HCT116 (cell line): Measurements from ENCODE around the gene DNASE2. TPM values are rescaled to one million over a fixed set of nuclear protein-coding genes. Genes with fewer than 3 reads are reported as not detected.

Source experiments
- ATAC-seq: fragments of 200-7000 bp; cut with Tn5 transposase; 2 replicates; pipeline ENCODE4 v1.9.1; 2020; ENCODE audit warnings: mild to moderate bottlenecking, moderate library complexity
- BruUV-seq: library from RNA; stranded (reverse); fragments of 400-500 nt; replicated peaks from 2 replicates; lab custom pipeline; 2021; lab: Mats Ljungman, UMichigan
- CTCF ChIA-PET: fragments of 300-600 bp; sonication (Branson Sonifier 250); formaldehyde crosslinking; loops from one replicate; lab custom pipeline; 2021; ENCODE audit warnings: antibody characterized with exemption; lab: Charles Lee
- POLR2A ChIA-PET: fragments of 300-600, 350-600 bp; sonication (Branson Sonifier 250); formaldehyde crosslinking; loops from one replicate; lab custom pipeline; 2021; ENCODE audit warnings: antibody characterized with exemption; lab: Charles Lee
- RAD21 ChIA-PET, 2 experiments: fragments of 300-600 bp; sonication (Branson Sonifier 250); formaldehyde crosslinking; loops; one replicate each; lab custom pipeline; 2023; ENCODE audit warnings: low total read pairs in 2 of 2; ENCODE audit not compliant: uncharacterized antibody in 2 of 2, unreplicated experiment in 2 of 2, low non-redundant PET in 1 of 2; lab: Charles Lee
- DNase-seq: peaks from one replicate; pipeline ENCODE4 v3.0.0-alpha.2; 2010; ENCODE audit warnings: low read depth, low spot score
- H2AFZ ChIP-seq: fragments of 200-600 bp; shearing (Covaris generic), sonication (generic); 2 replicates; pipeline ENCODE4 v1.6.1; 2017; ENCODE audit warnings: low read depth, mixed run types, mixed read lengths, antibody characterized with exemption, low read length; ENCODE audit not compliant: poor library complexity, severe bottlenecking
- H3K27ac ChIP-seq: 2 replicates; pipeline ENCODE4 v1.5.1; 2012; ENCODE audit warnings: low read depth, low read length
- H3K27me3 ChIP-seq: fragments of 200-600 bp; sonication (generic); 2 replicates; pipeline ENCODE4 v1.6.1; 2016; ENCODE audit warnings: mixed run types, low read length, mixed read lengths; ENCODE audit not compliant: insufficient read depth
- H3K36me3 ChIP-seq, 2 experiments: fragments of 200-500 bp in 1 of 2; fragments of 200-600 bp in 1 of 2; sonication (Bioruptor generic) in 1 of 2; sonication (generic) in 1 of 2; 2 replicates each; pipeline versions ENCODE4 v1.5.1 to v1.6.1; 2014 to 2016; ENCODE audit warnings: low read length in 2 of 2, inconsistent platforms in 1 of 2, mixed read lengths in 1 of 2, mixed run types in 1 of 2; ENCODE audit not compliant: insufficient read depth in 2 of 2, control insufficient read depth in 1 of 2
- H3K4me1 ChIP-seq, 2 experiments: fragments of 200-600 bp in 1 of 2; sonication (generic) in 1 of 2; 2 replicates each; pipeline versions ENCODE4 v1.5.1 to v1.6.1; 2012 to 2017; ENCODE audit warnings: low read length in 2 of 2, inconsistent platforms in 1 of 2, mild to moderate bottlenecking in 1 of 2, mixed read lengths in 1 of 2, mixed run types in 1 of 2, moderate library complexity in 1 of 2; ENCODE audit not compliant: insufficient read depth in 2 of 2, control insufficient read depth in 1 of 2
- H3K4me2 ChIP-seq: fragments of 200-600 bp; sonication (generic); 2 replicates; pipeline ENCODE4 v1.6.1; 2017; ENCODE audit warnings: mixed run types, low read length, mixed read lengths
- H3K4me3 ChIP-seq, 2 experiments: fragments of 200-600 bp in 1 of 2; sonication (generic) in 1 of 2; replicated peaks in 1 of 2; 2 replicates each; pipeline ENCODE4 v1.5.1; 2011 to 2016; ENCODE audit warnings: low read length in 2 of 2, control low read depth in 1 of 2, low read depth in 1 of 2, mild to moderate bottlenecking in 1 of 2, mixed read lengths in 1 of 2, mixed run types in 1 of 2
- H3K79me2 ChIP-seq: fragments of 200-600 bp; sonication (generic); 2 replicates; pipeline ENCODE4 v1.6.1; 2017; ENCODE audit warnings: mild to moderate bottlenecking, mixed run types, low read length, moderate library complexity, mixed read lengths; ENCODE audit not compliant: insufficient read depth
- H3K9ac ChIP-seq: fragments of 200-600 bp; sonication (generic); 2 replicates; pipeline ENCODE4 v1.6.1; 2016; ENCODE audit warnings: low read length, mixed read lengths
- H3K9me2 ChIP-seq: fragments of 200-600 bp; sonication (generic), shearing (Covaris generic); 2 replicates; pipeline ENCODE4 v1.6.1; 2017; ENCODE audit warnings: mixed run types, mild to moderate bottlenecking, moderate library complexity; ENCODE audit not compliant: insufficient read depth
- H3K9me3 ChIP-seq, 2 experiments: fragments of 200-500 bp in 1 of 2; fragments of 200-600 bp in 1 of 2; sonication (Bioruptor generic) in 1 of 2; sonication (generic) in 1 of 2; 2 replicates each; pipeline ENCODE4 v1.6.1; 2014 to 2017; ENCODE audit warnings: low read length in 2 of 2, mixed read lengths in 2 of 2, inconsistent platforms in 1 of 2, low read depth in 1 of 2, mild to moderate bottlenecking in 1 of 2, mixed run types in 1 of 2, moderate library complexity in 1 of 2; ENCODE audit not compliant: control insufficient read depth in 1 of 2, insufficient read depth in 1 of 2
- H4K20me1 ChIP-seq: fragments of 200-600 bp; sonication (generic), shearing (Covaris generic); 2 replicates; pipeline ENCODE4 v1.6.1; 2017; ENCODE audit warnings: mixed run types, mild to moderate bottlenecking, moderate library complexity; ENCODE audit not compliant: insufficient read depth
- CEBPB ChIP-seq: IDR thresholded peaks from 2 replicates; pipeline ENCODE4 v1.6.1; 2012; ENCODE audit warnings: low read depth
- ELF1 ChIP-seq: IDR thresholded peaks from 2 replicates; pipeline ENCODE4 v1.6.1; 2012; ENCODE audit warnings: low read depth, borderline replicate concordance
- EZH2 ChIP-seq: fragments of 200-600 bp; sonication (generic); IDR thresholded peaks from 2 replicates; pipeline ENCODE4 v1.6.1; 2017; ENCODE audit warnings: antibody characterized with exemption, mixed run types
- FOSL1 ChIP-seq: IDR thresholded peaks from 2 replicates; pipeline ENCODE4 v1.6.1; 2012; ENCODE audit warnings: low read depth
- JUND ChIP-seq: IDR thresholded peaks from 2 replicates; pipeline ENCODE4 v1.6.1; 2012
- MAX ChIP-seq: IDR thresholded peaks from 2 replicates; pipeline ENCODE4 v1.6.1; 2012
- POLR2A ChIP-seq: IDR thresholded peaks from 2 replicates; pipeline ENCODE4 v1.7.0; 2011; ENCODE audit warnings: borderline replicate concordance; ENCODE audit not compliant: insufficient read depth, insufficient read length; ENCODE audit errors: extremely low read depth
- POLR2AphosphoS5 ChIP-seq: IDR thresholded peaks from 2 replicates; pipeline ENCODE4 v1.6.1; 2011; ENCODE audit warnings: mild to moderate bottlenecking, low read depth, low read length, moderate library complexity
- RAD21 ChIP-seq: IDR thresholded peaks from 2 replicates; pipeline ENCODE4 v1.6.1; 2012; ENCODE audit warnings: low read depth, mild to moderate bottlenecking
- SP1 ChIP-seq: IDR thresholded peaks from 2 replicates; pipeline ENCODE4 v1.6.1; 2012; ENCODE audit warnings: low read depth
- SRF ChIP-seq: IDR thresholded peaks from 2 replicates; pipeline ENCODE4 v1.6.1; 2012; ENCODE audit warnings: low read depth
- TCF7L2 ChIP-seq: IDR thresholded peaks from 2 replicates; pipeline ENCODE4 v1.7.0; 2011; ENCODE audit warnings: borderline replicate concordance, inconsistent platforms; ENCODE audit not compliant: insufficient read depth, insufficient read length; ENCODE audit errors: extremely low read depth
- ZFX ChIP-seq: fragments of 450-650 bp; IDR thresholded peaks from 2 replicates; pipeline ENCODE4 v1.6.1; 2017
- ZNF274 ChIP-seq: fragments of 200-500 bp; sonication (Bioruptor generic); IDR thresholded peaks from 2 replicates; pipeline ENCODE4 v1.6.1; 2014; ENCODE audit warnings: mild to moderate bottlenecking, low read depth, low read length, inconsistent platforms
- intact Hi-C: fragments of 100-400 bp; cut with micrococcal nuclease; formaldehyde crosslinking; loops from 2 replicates; pipeline ENCODE4 v1.10.0; 2022
- total RNA-seq: library from RNA; stranded (reverse); gene quantifications from one replicate; pipeline ENCODE4 v1.2.1, GENCODE V29; 2021; ENCODE audit not compliant: unreplicated experiment
- TF ChIP-seq, protein P1 (sequence below): IDR thresholded peaks from 2 replicates; pipeline ENCODE4 v1.6.1; 2011; ENCODE audit warnings: mild to moderate bottlenecking, low read length, moderate library complexity; ENCODE audit not compliant: insufficient replicate concordance; ENCODE audit errors: extremely low read depth
- TF ChIP-seq, protein P2 (sequence below): IDR thresholded peaks from 2 replicates; pipeline ENCODE4 v1.6.1; 2012

Gene DNASE2
- total RNA-seq, 1 experiment from 2014 or later, result 36.6 TPM

- intact Hi-C loops, result no loop called here
- Histone ChIP-seq H3K9me2 (no peaks in the 10 kb centered on the region), H3K9me3 (no peaks in the 10 kb centered on the region), H4K20me1 (no peaks in the 10 kb centered on the region), H3K79me2 (peaks cover 49% of the 10 kb centered on the region), H3K4me1 (peaks cover 4 to 15% of the 10 kb centered on the region in 2 experiments), H3K4me3 (no peak overlapping the region), H3K4me2 (no peak overlapping the region), H3K36me3 (peaks cover 34 to 45% of the 10 kb centered on the region in 2 experiments), H3K9ac (no peak overlapping the region), H2AFZ (no peak overlapping the region), H3K27me3 (no peaks in the 10 kb centered on the region), H3K27ac (no peak overlapping the region)
- ChIA-PET CTCF (no interaction called here), POLR2A (no interaction called here), RAD21 (no interaction called here)
- DNase-seq (no peak), ATAC-seq (no peak)
- TF ChIP-seq JUND (no peak), SP1 (no peak), ZNF274 (no peak), EZH2 (no peak), MAX (no peak)
- no TSS peak for BruUV-seq
These were observed 48.9 kb upstream of the DNASE2 start for GRCh38 chr19:12930002-12930645.

DNA sequence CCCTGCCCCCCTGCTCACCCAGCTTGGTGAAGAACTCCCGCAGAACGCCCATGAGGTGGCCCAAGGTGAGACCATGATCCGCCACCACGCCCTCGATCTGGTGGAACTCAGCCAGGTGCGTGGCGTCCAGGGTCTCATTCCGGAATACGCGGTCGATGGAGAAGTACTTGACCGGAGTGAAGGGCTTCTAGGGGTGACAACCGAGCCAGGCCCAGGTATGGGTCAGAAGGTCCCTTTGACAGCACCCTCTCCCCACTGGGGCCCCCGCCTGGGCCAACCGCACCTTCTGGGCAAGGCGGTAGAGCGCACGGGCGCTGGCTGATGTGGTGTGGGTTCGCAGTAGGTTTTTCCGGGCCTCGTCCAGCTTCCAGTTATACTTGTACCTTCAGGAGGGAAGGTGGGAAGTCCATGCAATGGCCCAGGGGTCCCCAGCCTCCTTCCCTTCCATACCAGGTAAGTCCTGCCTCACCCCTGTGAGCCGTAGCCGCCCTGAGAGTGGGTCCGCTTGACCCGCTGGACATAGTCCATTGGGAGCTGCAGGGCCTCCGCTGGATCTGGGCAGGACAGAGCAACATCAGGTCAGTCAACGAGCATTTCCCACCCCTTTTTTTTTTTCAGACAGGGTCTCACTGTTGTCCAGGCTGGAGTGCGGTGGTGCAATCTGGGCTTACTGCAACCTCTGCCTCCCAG is 43.5 kb upstream of the DNASE2 start:
- Histone ChIP-seq H3K4me1 (no peaks in the 10 kb centered on the region), H3K9ac (no peak overlapping the region), H3K4me2 (no peak overlapping the region), H2AFZ (no peak overlapping the region), H3K79me2 (peaks cover 12% of the 10 kb centered on the region; the same call in 1 of the 2 replicates), H3K27me3 (no peaks in the 10 kb centered on the region), H3K9me2 (no peaks in the 10 kb centered on the region), H4K20me1 (no peaks in the 10 kb centered on the region), H3K27ac (no peak overlapping the region), H3K9me3 (no peaks in the 10 kb centered on the region), H3K4me3 (no peak overlapping the region), H3K36me3 (peaks cover 51 to 60% of the 10 kb centered on the region in 2 experiments)
- CTCF ChIA-PET, result no interaction called here
- no peak for ATAC-seq
- RAD21 ChIA-PET, result no interaction called here
- DNase-seq, result no peak
- intact Hi-C loops, result no loop called here
- POLR2A ChIA-PET, result no interaction called here
- no TSS peak for BruUV-seq
- no peak for TF ChIP-seq ZNF274
- no peak for TF ChIP-seq SP1
- no peak for TF ChIP-seq ZFX
- no peak for TF ChIP-seq SRF
- TF ChIP-seq, protein P1, sequence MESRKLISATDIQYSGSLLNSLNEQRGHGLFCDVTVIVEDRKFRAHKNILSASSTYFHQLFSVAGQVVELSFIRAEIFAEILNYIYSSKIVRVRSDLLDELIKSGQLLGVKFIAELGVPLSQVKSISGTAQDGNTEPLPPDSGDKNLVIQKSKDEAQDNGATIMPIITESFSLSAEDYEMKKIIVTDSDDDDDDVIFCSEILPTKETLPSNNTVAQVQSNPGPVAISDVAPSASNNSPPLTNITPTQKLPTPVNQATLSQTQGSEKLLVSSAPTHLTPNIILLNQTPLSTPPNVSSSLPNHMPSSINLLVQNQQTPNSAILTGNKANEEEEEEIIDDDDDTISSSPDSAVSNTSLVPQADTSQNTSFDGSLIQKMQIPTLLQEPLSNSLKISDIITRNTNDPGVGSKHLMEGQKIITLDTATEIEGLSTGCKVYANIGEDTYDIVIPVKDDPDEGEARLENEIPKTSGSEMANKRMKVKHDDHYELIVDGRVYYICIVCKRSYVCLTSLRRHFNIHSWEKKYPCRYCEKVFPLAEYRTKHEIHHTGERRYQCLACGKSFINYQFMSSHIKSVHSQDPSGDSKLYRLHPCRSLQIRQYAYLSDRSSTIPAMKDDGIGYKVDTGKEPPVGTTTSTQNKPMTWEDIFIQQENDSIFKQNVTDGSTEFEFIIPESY, result no peak
- TF ChIP-seq, protein P2, sequence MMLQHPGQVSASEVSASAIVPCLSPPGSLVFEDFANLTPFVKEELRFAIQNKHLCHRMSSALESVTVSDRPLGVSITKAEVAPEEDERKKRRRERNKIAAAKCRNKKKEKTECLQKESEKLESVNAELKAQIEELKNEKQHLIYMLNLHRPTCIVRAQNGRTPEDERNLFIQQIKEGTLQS, result no peak
- TF ChIP-seq JUND, result no peak
- TF ChIP-seq RAD21, result no peak
- TF ChIP-seq EZH2, result no peak
- no peak for TF ChIP-seq TCF7L2
- TF ChIP-seq CEBPB, result no peak
- TF ChIP-seq POLR2AphosphoS5, result no peak
- no peak for TF ChIP-seq ELF1
- TF ChIP-seq FOSL1, result no peak
- no peak for TF ChIP-seq POLR2A
